H1 (cell line): Measurements from ENCODE around the gene KCNA10. TPM values are rescaled to one million over a fixed set of nuclear protein-coding genes. Genes with fewer than 3 reads are reported as not detected.

Experiments
- CTCF ChIA-PET: fragments of 300-600 bp; sonication (Branson Sonifier 250); formaldehyde crosslinking; loops from one replicate; lab custom pipeline; 2021; ENCODE audit not compliant: partially characterized antibody; lab: Charles Lee
- POLR2A ChIA-PET: fragments of 300-600 bp; sonication (Branson Sonifier 250); formaldehyde crosslinking; loops from one replicate; lab custom pipeline; 2021; ENCODE audit warnings: inconsistent platforms; ENCODE audit not compliant: partially characterized antibody; lab: Charles Lee
- DNase-seq, 2 experiments: peaks; one replicate each; pipeline versions ENCODE4 v3.0.0 to v3.0.0-alpha.2; 2010 to 2022; ENCODE audit warnings: low spot score in 2 of 2, low read depth in 1 of 2, mixed read lengths in 1 of 2
- FAIRE-seq: peaks from 2 replicates; lab custom pipeline; 2011; peaks lifted over from hg19 to GRCh38; lab: Jason Lieb, UNC
- H2AFZ ChIP-seq: 2 replicates; pipeline ENCODE4 v1.8.1; 2012; ENCODE audit warnings: low read length, inconsistent platforms
- H2AK5ac ChIP-seq: 2 replicates; pipeline ENCODE4 v1.6.1; 2013; ENCODE audit warnings: low read depth, low read length
- H2BK120ac ChIP-seq: replicated peaks from 2 replicates; pipeline ENCODE3; 2013; ENCODE audit warnings: low read depth, low read length, inconsistent platforms
- H2BK12ac ChIP-seq: 2 replicates; pipeline ENCODE4 v1.6.1; 2013; ENCODE audit warnings: low read depth, low read length
- H2BK15ac ChIP-seq: 2 replicates; pipeline ENCODE4 v1.6.1; 2013; ENCODE audit warnings: low read length
- H2BK20ac ChIP-seq: 2 replicates; pipeline ENCODE4 v1.6.1; 2013; ENCODE audit warnings: low read length
- H2BK5ac ChIP-seq: 2 replicates; pipeline ENCODE4 v1.6.1; 2013; ENCODE audit warnings: low read depth, low read length
- H3K14ac ChIP-seq: 2 replicates; pipeline ENCODE4 v1.6.1; 2013; ENCODE audit warnings: inconsistent platforms; ENCODE audit not compliant: insufficient read length
- H3K18ac ChIP-seq: 2 replicates; pipeline ENCODE4 v1.6.1; 2013; ENCODE audit warnings: low read length; ENCODE audit errors: extremely low read depth
- H3K23ac ChIP-seq: 2 replicates; pipeline ENCODE4 v1.6.1; 2013; ENCODE audit warnings: inconsistent platforms; ENCODE audit not compliant: insufficient read length
- H3K23me2 ChIP-seq: 2 replicates; pipeline ENCODE4 v1.6.1; 2013; ENCODE audit warnings: low read depth, low read length
- H3K27ac ChIP-seq: 2 replicates; pipeline ENCODE4 v1.6.1; 2011; ENCODE audit warnings: low read depth, low read length, inconsistent platforms
- H3K27me3 ChIP-seq, 4 experiments: replicated peaks in 1 of 4; 1 replicate in 1 of 4; 2 replicates in 3 of 4; pipeline versions ENCODE4 v1.6.1 to v1.8.1; 2011 to 2013; ENCODE audit warnings: low read length in 3 of 4, mild to moderate bottlenecking in 3 of 4, inconsistent platforms in 2 of 4, mixed read lengths in 2 of 4, moderate library complexity in 1 of 4; ENCODE audit not compliant: control insufficient read depth in 3 of 4, insufficient read depth in 3 of 4; ENCODE audit errors: extremely low read depth in 1 of 4
- H3K36me3 ChIP-seq, 4 experiments: 2 replicates each; pipeline versions ENCODE4 v1.6.1 to v1.8.1; 2011 to 2013; ENCODE audit warnings: mild to moderate bottlenecking in 4 of 4, low read length in 3 of 4, moderate library complexity in 2 of 4, control low read depth in 1 of 4, inconsistent platforms in 1 of 4; ENCODE audit not compliant: insufficient read depth in 4 of 4, control insufficient read depth in 2 of 4
- H3K4ac ChIP-seq: replicated peaks from 2 replicates; pipeline ENCODE3; 2013; ENCODE audit warnings: low read length, low read depth, mixed read lengths, inconsistent platforms; ENCODE audit not compliant: insufficient read length
- H3K4me1 ChIP-seq, 4 experiments: replicated peaks in 1 of 4; 1 replicate in 1 of 4; 2 replicates in 3 of 4; pipeline versions ENCODE4 v1.6.1 to v1.8.1; 2011 to 2013; ENCODE audit warnings: low read length in 3 of 4, inconsistent platforms in 2 of 4, mixed read lengths in 1 of 4; ENCODE audit not compliant: insufficient read depth in 4 of 4, control insufficient read depth in 3 of 4
- H3K4me2 ChIP-seq, 2 experiments: 2 replicates each; pipeline versions ENCODE4 v1.6.1 to v1.8.1; 2011 to 2013; ENCODE audit warnings: low read depth in 2 of 2, low read length in 2 of 2, control low read depth in 1 of 2, inconsistent platforms in 1 of 2, mild to moderate bottlenecking in 1 of 2; ENCODE audit not compliant: insufficient read depth in 1 of 2
- H3K4me3 ChIP-seq, 4 experiments: fragments of 200-600, 300-600 bp in 1 of 4; sonication (generic), shearing (Covaris generic), sonication (Bioruptor Twin) in 1 of 4; 2 replicates each; pipeline versions ENCODE4 v1.5.1 to v1.8.1; 2011 to 2016; ENCODE audit warnings: low read length in 4 of 4, low read depth in 3 of 4, control low read depth in 2 of 4, inconsistent platforms in 2 of 4, mild to moderate bottlenecking in 2 of 4, mixed read lengths in 1 of 4, moderate library complexity in 1 of 4; ENCODE audit not compliant: insufficient read depth in 2 of 4; ENCODE audit errors: extremely low read depth in 1 of 4
- H3K56ac ChIP-seq: replicated peaks from 2 replicates; pipeline ENCODE3; 2013; ENCODE audit warnings: low read depth, mild to moderate bottlenecking, mixed read lengths, low read length, inconsistent platforms; ENCODE audit not compliant: insufficient read length
- H3K79me1 ChIP-seq: 2 replicates; pipeline ENCODE4 v1.6.1; 2013; ENCODE audit warnings: low read depth, low read length, control low read depth
- H3K79me2 ChIP-seq, 2 experiments: 2 replicates each; pipeline versions ENCODE4 v1.6.1 to v1.8.1; 2012 to 2013; ENCODE audit warnings: low read length in 2 of 2, mild to moderate bottlenecking in 2 of 2, inconsistent platforms in 1 of 2; ENCODE audit not compliant: insufficient read depth in 2 of 2, control insufficient read depth in 1 of 2
- H3K9ac ChIP-seq, 4 experiments: replicated peaks in 1 of 4; 1 replicate in 1 of 4; 2 replicates in 3 of 4; pipeline versions ENCODE4 v1.6.1 to v1.8.1; 2011 to 2013; ENCODE audit warnings: low read depth in 3 of 4, low read length in 3 of 4, control low read depth in 2 of 4, mild to moderate bottlenecking in 2 of 4, moderate library complexity in 2 of 4, inconsistent platforms in 1 of 4; ENCODE audit errors: extremely low read depth in 1 of 4
- H3K9me3 ChIP-seq, 2 experiments: 2 replicates each; pipeline versions ENCODE4 v1.6.1 to v1.8.1; 2012 to 2013; ENCODE audit warnings: mild to moderate bottlenecking in 2 of 2, moderate library complexity in 2 of 2, control low read depth in 1 of 2, inconsistent platforms in 1 of 2, low read depth in 1 of 2, low read length in 1 of 2, mixed read lengths in 1 of 2; ENCODE audit not compliant: insufficient read depth in 2 of 2
- H4K20me1 ChIP-seq, 2 experiments: replicated peaks in 1 of 2; 2 replicates each; pipeline versions ENCODE3 to v1.8.1; 2011 to 2013; ENCODE audit warnings: inconsistent platforms in 2 of 2, low read length in 2 of 2, mild to moderate bottlenecking in 1 of 2; ENCODE audit not compliant: insufficient read depth in 2 of 2, control insufficient read depth in 1 of 2
- H4K5ac ChIP-seq: 2 replicates; pipeline ENCODE4 v1.6.1; 2013; ENCODE audit warnings: low read length, low read depth, mixed read lengths, inconsistent platforms; ENCODE audit not compliant: insufficient read length
- H4K8ac ChIP-seq: 2 replicates; pipeline ENCODE4 v1.8.0; 2013; ENCODE audit warnings: mild to moderate bottlenecking, moderate library complexity, low read length, inconsistent platforms; ENCODE audit not compliant: insufficient read depth; ENCODE audit errors: extremely low read depth
- H4K91ac ChIP-seq: replicated peaks from 2 replicates; pipeline ENCODE3; 2013; ENCODE audit warnings: low read length, mixed read lengths, inconsistent platforms; ENCODE audit not compliant: insufficient read length
- ASH2L ChIP-seq: fragments of 200-600, 300-600 bp; sonication (generic); IDR thresholded peaks from one replicate; pipeline ENCODE4 v1.7.1; 2017; ENCODE audit warnings: low read length
- BCL11A ChIP-seq, 2 experiments: IDR thresholded peaks; one replicate each; pipeline ENCODE4 v1.6.1; 2011; ENCODE audit warnings: low read depth in 2 of 2, low read length in 2 of 2, mild to moderate bottlenecking in 2 of 2
- EZH2 ChIP-seq: fragments of 200-600 bp; sonication (generic); IDR thresholded peaks from 2 replicates; pipeline ENCODE4 v1.7.1; 2012; ENCODE audit warnings: low read depth, mild to moderate bottlenecking, moderate library complexity, low read length, inconsistent platforms; ENCODE audit not compliant: severe bottlenecking
- JUN ChIP-seq: IDR thresholded peaks from 2 replicates; pipeline ENCODE4 v1.6.1; 2011; ENCODE audit warnings: low read depth, mild to moderate bottlenecking, improper control_type of control experiment, low read length
- KDM5A ChIP-seq: fragments of 200-600 bp; IDR thresholded peaks from 2 replicates; pipeline ENCODE4 v1.7.1; 2012; ENCODE audit warnings: mild to moderate bottlenecking, low read length, inconsistent platforms, mixed read lengths
- MAFK ChIP-seq: IDR thresholded peaks from 2 replicates; pipeline ENCODE4 v1.6.1; 2012; ENCODE audit warnings: low read depth, mild to moderate bottlenecking, improper control_type of control experiment, low read length
- MAX ChIP-seq: IDR thresholded peaks from 2 replicates; pipeline ENCODE4 v1.6.1; 2012; ENCODE audit warnings: inconsistent platforms
- NRF1 ChIP-seq: IDR thresholded peaks from 2 replicates; pipeline ENCODE4 v1.6.1; 2011; ENCODE audit warnings: mild to moderate bottlenecking, low read depth, low read length, improper control_type of control experiment
- POLR2A ChIP-seq, 2 experiments: IDR thresholded peaks; 1 replicate in 1 of 2; 2 replicates in 1 of 2; pipeline ENCODE4 v1.6.1; 2011; ENCODE audit warnings: low read depth in 2 of 2, low read length in 2 of 2, mild to moderate bottlenecking in 2 of 2; ENCODE audit errors: control extremely low read depth in 1 of 2
- POLR2AphosphoS5 ChIP-seq: IDR thresholded peaks from 2 replicates; pipeline ENCODE4 v1.6.1; 2011; ENCODE audit warnings: low read depth, low read length
- SIN3A ChIP-seq, 2 experiments: IDR thresholded peaks in 1 of 2; conservative IDR thresholded peaks in 1 of 2; 2 replicates each; pipeline ENCODE4 v1.6.1; 2011 to 2012; ENCODE audit warnings: low read length in 2 of 2, improper control_type of control experiment in 1 of 2, low read depth in 1 of 2, mild to moderate bottlenecking in 1 of 2
- SIRT6 ChIP-seq: IDR thresholded peaks from one replicate; pipeline ENCODE4 v1.7.1; 2012; ENCODE audit warnings: low read length, inconsistent platforms
- SUZ12 ChIP-seq: fragments of 200-600 bp; sonication (generic); IDR thresholded peaks from 2 replicates; pipeline ENCODE4 v1.6.1; 2012; ENCODE audit warnings: mild to moderate bottlenecking, inconsistent platforms, low read length, moderate library complexity, mixed read lengths
- YY1 ChIP-seq: IDR thresholded peaks from 2 replicates; pipeline ENCODE4 v1.6.1; 2011; ENCODE audit warnings: low read depth, mild to moderate bottlenecking, low read length
- ZNF274 ChIP-seq: IDR thresholded peaks from 2 replicates; pipeline ENCODE4 v1.7.0; 2012; ENCODE audit warnings: low read length, borderline replicate concordance; ENCODE audit errors: extremely low read depth
- WGBS, 2 experiments: shearing (Covaris generic) in 1 of 2; methylation state at CpG; one replicate each; pipeline versions ENCODE4 v1.1.6 to v1.1.7; 2013 to 2015; ENCODE audit warnings: low lambda C conversion rate in 2 of 2, mixed read lengths in 2 of 2, inconsistent platforms in 1 of 2, low coverage in 1 of 2, missing lambda C conversion rate in 1 of 2; ENCODE audit not compliant: insufficient replicate concordance in 2 of 2, insufficient coverage in 1 of 2, insufficient read length in 1 of 2; ENCODE audit errors: extremely low coverage in 1 of 2, missing lambda C conversion rate in 1 of 2; 5-methylcytosine and 5-hydroxymethylcytosine counted together
- polyA plus RNA-seq, 7 experiments: library from polyadenylated mRNA; depleted of rRNA in 3 of 7; stranded (reverse) in 5 of 7; unstranded in 2 of 7; fragments of >200 nt in 5 of 7; fragments of 200-250 nt in 2 of 7; gene quantifications; 1 replicate in 5 of 7; 2 replicates in 1 of 7; 4 replicates in 1 of 7; pipeline versions ENCODE4 v1.2.1 to v1.2.3, GENCODE V29; 2011 to 2013; ENCODE audit warnings: missing spikeins in 2 of 7, mixed read lengths in 2 of 7
- total RNA-seq: library from RNA; stranded (reverse); fragmentation: NEBNext Ultra II Directional; extraction: Animal tissue kit (Norgen Biotek cat#: 25700); gene quantifications from 2 replicates; pipeline ENCODE4 v1.2.1, GENCODE V29; 2021

Gene KCNA10
- total and polyA plus RNA-seq, 2 of the 8 experiments (the other 6 are each of a cell fraction or from before 2014, with no cell fraction given): not detected

GRCh38 chr1:110545492-110545891 is 26.5 kb upstream of the KCNA10 start:
- no peak overlapping the region for H2AK5ac ChIP-seq
- no peak for TF ChIP-seq YY1
- no peak for TF ChIP-seq SIN3A (conservative IDR thresholded peaks at IDR 0.05 in 1 of 2, IDR thresholded peaks at IDR 0.05 in 1 of 2; ENCODE audit: low read depth in 1 of 2, low read length in 2 of 2)
- no peak for TF ChIP-seq NRF1
- TF ChIP-seq KDM5A: no peak
- no peak for TF ChIP-seq ZNF274
- TF ChIP-seq MAX: no peak
- TF ChIP-seq POLR2A (IDR thresholded peaks at IDR 0.05; ENCODE audit: control extremely low read depth in 1 of 2, low read depth in 2 of 2, low read length in 2 of 2): no peak
- no peak for TF ChIP-seq POLR2AphosphoS5
- no peak for TF ChIP-seq ASH2L
- TF ChIP-seq BCL11A (IDR thresholded peaks at IDR 0.05; ENCODE audit: low read depth in 2 of 2, low read length in 2 of 2): no peak
- no peak for TF ChIP-seq MAFK
- no peak for TF ChIP-seq EZH2
- no peak for TF ChIP-seq SIRT6
- no peak for TF ChIP-seq SUZ12
- no peak for TF ChIP-seq JUN

More at GRCh38 chr1:110545492-110545891, 26.5 kb upstream of the KCNA10 start:
- no peak overlapping the region for H2BK5ac ChIP-seq
- no peak overlapping the region for H3K9ac ChIP-seq
- H4K20me1 ChIP-seq: no peaks in the 10 kb centered on the region
- H4K8ac ChIP-seq: no peak overlapping the region
- FAIRE-seq: no peak
- H2BK15ac ChIP-seq: no peak overlapping the region
- H3K23me2 ChIP-seq: no peaks in the 10 kb centered on the region
- H3K18ac ChIP-seq: no peak overlapping the region
- WGBS, 2 experiments: 94% methylated on average over 2 of the region's 2 CpGs; no CpG with 5 or more reads in 1 of the 2 experiments
- ChIA-PET POLR2A (no interaction called here), CTCF (interaction anchor here (0.8 to 25.0 kb wide), 6 partner anchors 7 to 71 kb away, joined by 3 to 302 read pairs (median 4); partner anchors contain the start of gene KCNA10)
- DNase-seq: no peak
- H3K14ac ChIP-seq: no peak overlapping the region
- no peaks in the 10 kb centered on the region for H3K9me3 ChIP-seq
- no peak overlapping the region for H3K27ac ChIP-seq
- no peak overlapping the region for H4K5ac ChIP-seq
- no peaks in the 10 kb centered on the region for H3K4me1 ChIP-seq
- H3K56ac ChIP-seq: no peak overlapping the region
- H3K79me2 ChIP-seq: no peaks in the 10 kb centered on the region
- no peak overlapping the region for H2BK12ac ChIP-seq
- peaks cover 0 to 2% (median 0%) of the 10 kb centered on the region in 4 experiments; a peak in 1 of 7 replicates for H3K27me3 ChIP-seq
- H2BK20ac ChIP-seq: no peak overlapping the region
- H3K4me2 ChIP-seq: no peak overlapping the region
- no peak overlapping the region for H2BK120ac ChIP-seq
- no peak overlapping the region for H3K4me3 ChIP-seq
- H3K23ac ChIP-seq: no peak overlapping the region
- H3K36me3 ChIP-seq: no peaks in the 10 kb centered on the region
- no peak overlapping the region for H2AFZ ChIP-seq
- H4K91ac ChIP-seq: no peak overlapping the region
- no peak overlapping the region for H3K4ac ChIP-seq
- H3K79me1 ChIP-seq: no peaks in the 10 kb centered on the region
